Retinal pigment epithelial cell (primary cell): ENCODE measurements around the gene DMBT1.

Experiments used
- DNase-seq: peaks from one replicate; pipeline ENCODE4 v3.0.0-alpha.2; 2010; ENCODE audit warnings: low read depth
- H3K4me3 ChIP-seq: 2 replicates; pipeline ENCODE4 v1.5.1; 2011; ENCODE audit warnings: mild to moderate bottlenecking, low read length, control low read depth, moderate library complexity
- TF ChIP-seq, protein P1 (sequence below): conservative IDR thresholded peaks from 2 replicates; pipeline ENCODE4 v1.5.1; 2011; ENCODE audit warnings: low read depth, low read length, control low read depth, inconsistent platforms

DMBT1 gene

GRCh38 chr10:122531261-122531660 is 29.3 kb upstream of the DMBT1 start:
- no peak for DNase-seq
- TF ChIP-seq, protein P1, sequence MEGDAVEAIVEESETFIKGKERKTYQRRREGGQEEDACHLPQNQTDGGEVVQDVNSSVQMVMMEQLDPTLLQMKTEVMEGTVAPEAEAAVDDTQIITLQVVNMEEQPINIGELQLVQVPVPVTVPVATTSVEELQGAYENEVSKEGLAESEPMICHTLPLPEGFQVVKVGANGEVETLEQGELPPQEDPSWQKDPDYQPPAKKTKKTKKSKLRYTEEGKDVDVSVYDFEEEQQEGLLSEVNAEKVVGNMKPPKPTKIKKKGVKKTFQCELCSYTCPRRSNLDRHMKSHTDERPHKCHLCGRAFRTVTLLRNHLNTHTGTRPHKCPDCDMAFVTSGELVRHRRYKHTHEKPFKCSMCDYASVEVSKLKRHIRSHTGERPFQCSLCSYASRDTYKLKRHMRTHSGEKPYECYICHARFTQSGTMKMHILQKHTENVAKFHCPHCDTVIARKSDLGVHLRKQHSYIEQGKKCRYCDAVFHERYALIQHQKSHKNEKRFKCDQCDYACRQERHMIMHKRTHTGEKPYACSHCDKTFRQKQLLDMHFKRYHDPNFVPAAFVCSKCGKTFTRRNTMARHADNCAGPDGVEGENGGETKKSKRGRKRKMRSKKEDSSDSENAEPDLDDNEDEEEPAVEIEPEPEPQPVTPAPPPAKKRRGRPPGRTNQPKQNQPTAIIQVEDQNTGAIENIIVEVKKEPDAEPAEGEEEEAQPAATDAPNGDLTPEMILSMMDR = no peak
- no peak overlapping the region for H3K4me3 ChIP-seq

GRCh38 chr10:122531939-122532338 is 28.6 kb upstream of the DMBT1 start:
- DNase-seq = no peak
- no peak overlapping the region for H3K4me3 ChIP-seq
- TF ChIP-seq, protein P1 = no peak

GRCh38 chr10:122532601-122533296 is 27.8 kb upstream of the DMBT1 start:
- DNase-seq = no peak
- no peak overlapping the region for H3K4me3 ChIP-seq
- TF ChIP-seq, protein P1 = no peak

- DNase-seq = no peak
- no peak overlapping the region for H3K4me3 ChIP-seq
- TF ChIP-seq, protein P1 = no peak
These were observed 23.0 kb upstream of the DMBT1 start for GRCh38 chr10:122537545-122537944.

DNA sequence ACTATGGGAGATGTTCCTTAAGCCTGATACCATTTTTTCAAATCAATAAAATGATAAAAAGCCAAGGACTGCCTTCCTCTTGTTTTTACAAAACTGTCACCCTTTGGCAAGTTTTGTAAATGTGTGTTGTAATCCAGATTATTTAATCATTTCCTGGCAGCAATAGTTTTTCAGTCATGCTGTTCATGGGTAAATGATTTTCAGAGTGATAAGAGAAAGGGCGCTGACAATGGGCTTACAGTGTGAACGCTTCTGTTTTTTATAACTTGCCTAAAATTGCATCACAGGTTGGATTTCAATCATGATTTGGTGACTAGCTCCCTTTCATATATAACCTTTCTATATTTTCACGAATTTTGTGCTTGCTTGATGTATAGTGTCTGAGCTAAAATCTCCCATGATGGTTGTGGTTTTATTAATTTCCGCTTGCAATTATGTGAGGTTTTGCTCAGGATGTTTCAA is 19.0 kb upstream of the DMBT1 start:
- H3K4me3 ChIP-seq = no peak overlapping the region
- no peak for DNase-seq
- TF ChIP-seq, protein P1 = no peak

GRCh38 chr10:122543676-122544445 is 16.7 kb upstream of the DMBT1 start:
- DNase-seq = no peak
- TF ChIP-seq, protein P1 = no peak
- H3K4me3 ChIP-seq = no peak overlapping the region
